Muscle of arm (tissue), 12 donors: ENCODE measurements around the gene EGFL6. TPM values are rescaled to one million over a fixed set of nuclear protein-coding genes. Genes with fewer than 3 reads are reported as not detected.
"Not testable (repeated sequence)": the region's sequence is repeated elsewhere in the genome, so short reads cannot be mapped to it uniquely, and the experiment has no call there.

Source experiments
- DNase-seq: peaks from one replicate; pipeline ENCODE4 v3.0.0-alpha.2; 2013
- polyA plus RNA-seq, 12 donors: library from polyadenylated mRNA; unstranded; fragments of 120-200 nt; gene quantifications; one replicate each; pipeline ENCODE4 v1.2.1, GENCODE V29; 2013; ENCODE audit not compliant: insufficient read length in 12 of 12

Gene EGFL6
- polyA plus RNA-seq, 12 donors = 59.9 to 149 (median 86.7) TPM; not detected in 1

DNA sequence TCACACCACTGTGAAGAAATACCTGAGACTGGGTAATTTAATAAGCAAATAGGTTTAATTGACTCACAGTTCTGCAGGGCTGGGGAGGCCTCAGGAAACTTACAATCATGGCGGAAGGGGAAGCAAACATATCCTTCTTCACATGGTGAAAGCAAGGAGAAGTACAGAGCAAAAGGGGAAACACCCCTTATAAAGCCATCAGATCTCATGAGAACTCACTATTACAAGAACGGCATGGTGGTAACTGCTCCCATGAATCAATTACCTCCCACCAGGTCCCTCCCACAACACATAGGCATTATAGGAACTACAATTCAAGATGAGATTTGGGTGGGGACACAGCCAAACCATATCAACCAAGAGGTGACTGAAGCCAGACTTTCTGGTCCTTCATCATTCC, 78.9 kb downstream of the EGFL6 start:
- DNase-seq = not testable (repeated sequence)

DNA sequence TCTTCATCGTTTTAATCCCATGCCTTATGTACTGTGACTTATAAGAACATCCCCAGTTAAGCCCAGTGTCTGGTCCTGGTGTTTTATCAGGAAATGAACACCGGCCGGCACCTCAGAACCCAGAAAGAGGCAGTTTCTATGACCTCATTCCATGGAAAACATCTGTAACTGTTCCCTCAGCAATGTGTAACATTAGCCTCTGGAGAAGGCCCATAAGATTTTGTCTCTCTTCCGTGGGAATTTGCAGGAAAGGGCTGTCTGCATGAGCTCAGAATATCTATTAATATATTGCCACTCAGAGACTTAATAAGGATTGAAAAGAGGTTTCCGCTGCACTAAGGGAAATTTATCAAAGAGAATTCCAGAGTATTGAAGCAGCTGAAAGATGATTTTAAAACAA, 80.4 kb downstream of the EGFL6 start:
- peak; percentile 44 for DNase-seq

DNA sequence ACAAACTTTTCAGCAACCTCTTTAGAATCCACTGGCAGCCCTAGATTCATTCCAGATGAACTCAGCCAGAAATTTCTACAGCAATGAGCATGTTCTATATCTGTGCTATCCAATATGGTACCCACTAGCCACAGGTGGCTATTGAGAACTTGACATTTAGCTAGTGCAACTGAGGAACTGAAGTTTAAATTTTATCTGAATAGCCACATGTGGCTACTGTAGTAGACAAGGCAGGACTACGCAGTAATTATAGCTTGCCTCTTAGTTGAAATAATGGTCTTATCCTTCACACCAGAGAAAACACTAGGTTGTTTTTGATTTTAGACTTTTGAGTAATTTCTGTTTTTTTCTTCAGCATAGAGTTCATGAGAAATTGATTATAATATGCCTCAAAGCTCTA, 80.9 kb downstream of the EGFL6 start:
- DNase-seq = no peak

DNA sequence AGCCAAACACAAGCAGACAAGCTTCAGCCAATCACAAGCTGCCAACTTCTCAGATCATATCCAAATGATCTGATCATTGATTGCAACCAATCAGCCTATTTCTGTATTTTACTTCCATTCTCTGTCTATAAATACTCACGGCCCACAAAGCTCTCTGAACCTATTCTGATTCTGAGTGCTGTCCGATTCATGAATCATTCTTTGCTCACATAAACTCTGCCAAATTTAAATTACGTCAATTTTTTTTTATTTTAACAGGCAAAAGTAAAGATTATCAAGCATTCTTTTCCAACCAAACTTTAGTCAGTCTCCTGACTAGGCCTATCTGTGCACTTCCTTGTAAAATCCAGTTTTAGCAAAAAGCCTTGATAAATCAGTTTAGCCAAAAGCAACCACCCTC, 81.7 kb downstream of the EGFL6 start:
- no peak for DNase-seq

DNA sequence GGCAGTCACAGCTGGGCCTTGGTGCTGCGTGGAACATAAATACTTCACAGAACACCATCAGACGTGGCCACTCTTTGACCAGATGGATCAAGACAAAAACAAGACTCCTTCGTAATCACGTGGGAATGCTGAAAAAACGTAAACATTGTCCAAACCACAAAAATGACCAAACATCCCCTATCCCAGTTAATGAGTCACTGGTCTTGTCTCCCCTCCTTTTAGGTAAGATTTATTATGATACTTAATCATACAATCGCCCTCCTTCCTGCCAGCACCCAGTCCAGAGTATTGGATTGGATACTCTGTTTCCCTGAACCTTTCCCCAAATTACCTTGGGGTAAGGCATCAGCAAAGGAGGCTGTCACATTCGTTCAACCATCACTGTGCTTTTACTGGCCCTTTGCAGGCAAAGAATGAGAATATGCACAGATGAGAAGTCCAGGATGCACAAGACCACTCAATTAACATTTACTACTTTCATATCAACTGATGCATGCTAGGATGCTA, 82.9 kb downstream of the EGFL6 start:
- no peak for DNase-seq

DNA sequence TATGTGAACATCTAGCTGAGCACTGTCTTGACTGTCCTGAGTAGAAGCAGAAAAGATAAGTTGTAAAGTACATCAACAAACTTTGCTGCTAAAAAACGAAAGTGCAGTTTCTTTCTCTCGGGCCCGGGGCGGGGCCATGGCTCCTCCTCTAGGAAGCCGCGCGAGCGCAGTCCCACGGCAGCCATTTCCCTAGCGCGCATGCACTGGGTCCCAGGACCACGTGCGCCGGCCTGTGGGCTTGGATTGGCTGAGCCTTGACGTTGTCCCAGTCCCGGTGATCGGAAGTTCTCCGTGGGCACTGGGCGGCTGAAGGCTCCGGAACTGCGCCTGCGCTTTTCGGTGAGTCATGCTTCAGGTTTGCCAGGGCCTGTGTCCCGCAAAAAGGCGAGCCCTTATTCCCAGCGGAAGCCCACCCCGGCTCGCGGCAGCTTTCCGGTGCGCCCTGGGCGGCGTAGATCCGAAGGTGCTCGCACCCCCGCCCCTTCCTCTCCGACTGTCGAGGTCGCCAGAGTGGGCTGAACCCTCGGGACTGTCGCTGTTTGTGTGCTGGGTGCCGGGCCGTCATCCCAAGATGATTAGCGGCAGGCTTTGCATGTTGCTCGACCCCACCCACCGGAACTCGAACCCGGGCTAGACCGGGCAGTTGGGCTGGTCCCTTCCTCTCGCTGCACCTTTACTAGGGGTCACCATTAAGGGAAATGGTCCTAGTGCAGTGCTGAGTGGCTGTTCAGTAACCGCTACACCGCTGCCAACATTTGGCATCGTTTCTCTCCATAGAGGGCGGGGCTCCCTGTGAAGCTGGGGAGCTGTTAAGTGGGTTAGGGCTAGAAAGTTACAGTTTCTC, 83.7 kb downstream of the EGFL6 start, which contains the start of gene TCEANC:
TSS of gene TCEANC (plus strand) at position 292 of the 844 bp plus-strand sequence. CDS start 9,368 bp downstream, outside the sequence.
- peak; percentile 96 for DNase-seq

DNA sequence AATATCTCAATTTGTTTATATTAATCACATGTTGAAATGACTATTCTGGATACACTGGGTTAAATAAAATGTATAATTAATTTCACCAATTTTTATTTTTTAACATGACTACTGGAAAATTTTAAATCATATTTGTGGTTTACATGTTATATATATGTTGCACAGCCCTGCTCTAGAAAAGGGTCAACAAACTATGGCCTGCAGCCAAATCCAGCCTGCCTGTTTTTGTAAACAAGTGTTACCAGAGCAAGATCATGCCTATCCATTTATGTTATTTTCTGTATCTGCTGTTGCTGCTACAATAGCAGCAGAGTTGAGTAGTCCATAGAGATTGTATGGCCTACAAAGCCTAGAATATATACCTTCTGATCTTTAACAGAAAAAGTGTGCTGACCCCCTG, 84.7 kb downstream of the EGFL6 start:
- no peak for DNase-seq

DNA sequence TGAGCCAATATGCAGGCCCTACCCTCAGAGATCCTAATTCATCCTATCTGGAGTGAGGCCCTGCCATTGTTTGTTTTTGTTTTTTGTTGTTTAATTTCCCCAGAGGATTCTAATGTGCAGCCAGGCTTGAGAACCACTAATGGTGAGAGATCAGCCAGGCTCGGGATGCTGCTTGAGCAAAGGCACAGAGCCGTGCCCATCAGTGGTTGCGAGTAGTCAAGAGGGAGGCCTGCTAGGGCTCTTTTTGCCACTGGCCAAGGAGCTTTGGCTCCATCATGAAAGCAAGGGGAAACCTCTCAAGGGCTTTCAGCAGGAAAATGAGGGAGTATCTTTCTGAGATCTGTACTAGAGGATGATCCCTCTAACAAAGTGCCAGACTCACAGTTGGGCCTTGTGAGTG, 86.3 kb downstream of the EGFL6 start:
- no peak for DNase-seq

DNA sequence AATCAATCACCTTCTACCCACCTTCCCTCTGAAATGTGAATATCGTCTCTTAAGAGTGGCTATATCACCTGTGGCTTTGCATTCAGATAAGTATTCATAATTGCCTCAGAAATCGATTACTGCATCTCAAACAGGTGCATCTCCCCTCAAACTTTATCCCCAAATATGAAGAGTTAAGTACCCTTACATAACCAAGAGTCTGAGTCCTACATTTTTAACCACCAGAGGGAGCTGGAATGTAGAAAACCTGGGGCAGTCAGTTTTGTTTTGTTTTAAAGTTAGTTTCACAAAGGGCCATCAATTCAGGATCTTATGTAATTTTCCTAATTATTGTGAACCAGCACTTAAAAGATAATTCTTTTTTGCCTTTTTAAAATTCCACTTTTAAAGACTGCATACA, 89.2 kb downstream of the EGFL6 start:
- DNase-seq = peak; percentile 59

DNA sequence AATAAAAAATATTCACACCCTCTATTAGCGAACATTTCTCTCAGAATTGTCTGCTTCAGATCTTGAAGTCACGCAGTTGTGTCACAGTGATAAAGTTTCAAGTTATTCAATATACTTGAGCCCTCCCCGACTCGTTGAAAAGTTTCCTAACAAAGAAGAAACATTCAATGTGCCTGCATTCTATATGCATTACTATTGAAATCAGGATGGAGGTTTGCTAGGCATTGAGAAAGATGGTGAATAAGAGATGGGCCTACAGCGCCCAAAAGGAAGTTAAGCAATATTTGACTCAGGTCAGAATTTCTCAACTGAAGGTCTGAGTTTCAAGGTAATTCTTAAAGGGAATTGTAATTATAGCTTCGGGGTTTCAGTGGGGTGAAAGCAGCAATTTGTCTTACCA, 89.7 kb downstream of the EGFL6 start:
- DNase-seq = no peak

DNA sequence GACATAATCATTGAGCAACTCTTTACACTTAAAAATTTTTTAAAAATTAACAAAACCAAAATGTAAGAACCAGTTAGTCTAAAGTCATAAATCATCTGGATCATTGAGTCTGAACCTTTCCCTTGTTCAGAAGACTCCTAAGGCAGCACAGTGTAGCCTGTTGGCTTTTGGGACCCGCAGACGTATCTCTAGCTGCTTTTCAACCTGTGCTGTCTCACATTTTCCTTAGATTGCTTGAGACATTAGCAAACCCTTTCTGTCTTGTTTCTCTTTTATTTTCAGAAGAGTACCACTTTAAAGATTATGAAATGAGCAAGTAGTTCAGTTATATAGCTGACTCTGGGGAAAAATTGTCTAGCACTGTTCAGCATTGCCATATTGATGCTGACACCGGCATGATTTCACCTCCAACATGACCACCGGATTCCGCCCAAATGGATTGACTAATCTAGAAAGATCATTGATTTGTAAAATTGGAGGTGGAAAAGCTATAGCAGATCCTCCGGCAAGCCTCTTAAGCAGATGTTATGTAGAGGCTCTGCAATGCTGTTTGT, 92.4 kb downstream of the EGFL6 start:
- DNase-seq = no peak

DNA sequence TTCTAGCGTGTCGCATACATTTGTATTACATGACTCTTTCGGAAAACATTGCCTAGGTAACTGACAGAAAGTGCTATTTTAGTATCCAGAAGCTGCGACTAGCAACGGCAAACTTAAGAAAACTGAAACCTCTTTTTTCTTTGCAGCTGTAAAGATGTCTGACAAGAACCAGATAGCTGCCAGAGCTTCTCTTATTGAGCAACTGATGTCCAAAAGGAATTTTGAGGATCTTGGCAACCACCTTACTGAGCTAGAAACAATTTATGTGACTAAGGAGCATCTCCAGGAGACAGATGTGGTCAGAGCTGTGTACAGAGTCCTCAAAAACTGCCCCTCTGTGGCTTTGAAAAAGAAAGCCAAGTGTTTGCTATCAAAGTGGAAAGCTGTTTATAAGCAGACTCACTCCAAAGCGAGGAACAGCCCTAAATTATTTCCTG, 93.0 kb downstream of the EGFL6 start:
- no peak for DNase-seq

DNA sequence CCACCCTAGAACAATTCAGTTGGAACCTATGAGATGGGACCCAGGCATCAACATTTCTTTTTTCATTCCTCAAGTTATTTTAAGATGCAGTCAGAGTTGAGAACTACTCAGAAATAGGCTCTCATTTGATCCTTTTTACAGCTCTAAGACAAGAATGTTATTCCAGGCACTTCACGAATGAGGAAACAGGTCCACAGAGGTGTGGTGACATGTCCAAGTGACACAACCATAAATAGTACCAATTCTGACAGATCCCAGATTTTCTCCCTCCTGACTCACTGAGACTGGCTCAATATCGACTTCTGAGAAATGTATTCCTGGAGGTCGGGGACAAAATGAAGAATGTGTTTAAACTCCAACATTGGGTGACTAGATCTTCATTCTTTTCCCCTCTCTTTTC, 94.6 kb downstream of the EGFL6 start:
- no peak for DNase-seq

DNA sequence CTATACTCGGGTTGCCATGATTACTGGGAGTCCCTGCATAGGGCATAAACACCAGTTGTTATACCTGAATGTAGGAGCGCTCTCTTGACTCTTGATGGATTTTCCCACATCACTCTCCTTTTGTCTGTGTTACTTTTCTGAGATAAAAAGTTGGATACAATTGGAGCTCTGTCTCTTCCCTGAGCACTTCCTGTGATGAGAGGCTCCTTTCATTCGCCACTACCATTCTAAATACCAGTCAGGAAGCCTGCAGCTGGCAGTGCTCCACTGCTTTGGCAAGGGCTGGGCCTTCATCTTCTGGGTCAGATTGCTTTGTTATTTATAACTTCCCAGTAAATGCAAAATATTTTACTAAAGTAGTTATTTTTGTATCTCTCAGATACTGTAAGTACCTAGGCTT, 97.4 kb downstream of the EGFL6 start:
- no peak for DNase-seq

DNA sequence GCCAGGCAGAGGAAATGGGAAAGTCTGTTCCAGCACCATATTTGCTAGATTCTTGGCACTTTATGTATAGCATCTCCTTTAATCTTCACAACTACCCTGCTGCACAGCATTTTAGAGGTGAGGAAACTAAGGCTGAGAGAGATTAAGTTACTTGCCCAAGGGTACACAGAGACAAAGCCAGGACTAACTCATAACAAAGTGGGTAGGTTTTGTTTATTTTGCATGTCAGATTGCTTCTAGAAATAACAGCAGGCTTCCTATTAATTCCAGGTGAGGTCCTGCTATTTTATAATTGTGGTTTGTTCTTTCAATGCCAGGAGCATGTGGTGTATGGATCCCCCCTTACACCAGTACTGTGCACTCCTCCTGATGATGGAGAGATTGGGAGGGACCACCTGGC, 98.5 kb downstream of the EGFL6 start:
- no peak for DNase-seq

DNA sequence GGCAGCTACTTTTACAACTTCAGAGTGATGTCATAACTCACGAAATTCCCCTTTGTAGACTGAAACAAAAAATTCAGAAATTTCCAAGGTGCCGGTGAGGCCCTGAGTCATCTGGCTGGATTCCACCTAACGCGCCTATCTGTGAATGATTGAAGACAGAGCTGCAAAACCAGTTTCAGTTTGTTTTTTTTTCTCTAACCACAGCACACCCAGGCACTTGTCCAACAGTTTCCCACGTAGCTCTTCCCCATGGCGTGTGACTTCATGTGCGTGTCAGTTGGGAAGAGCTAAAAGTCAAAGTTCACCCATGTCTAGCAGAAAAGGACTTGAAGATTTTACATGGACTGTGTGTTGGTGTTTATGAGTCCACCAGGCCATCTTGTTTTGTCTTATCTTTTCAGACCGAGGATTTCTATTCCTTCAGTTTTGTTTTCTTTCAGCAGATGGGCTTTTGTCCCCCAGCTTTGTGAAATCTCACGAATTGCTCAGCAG, 99.9 kb downstream of the EGFL6 start:
- no peak for DNase-seq

DNA sequence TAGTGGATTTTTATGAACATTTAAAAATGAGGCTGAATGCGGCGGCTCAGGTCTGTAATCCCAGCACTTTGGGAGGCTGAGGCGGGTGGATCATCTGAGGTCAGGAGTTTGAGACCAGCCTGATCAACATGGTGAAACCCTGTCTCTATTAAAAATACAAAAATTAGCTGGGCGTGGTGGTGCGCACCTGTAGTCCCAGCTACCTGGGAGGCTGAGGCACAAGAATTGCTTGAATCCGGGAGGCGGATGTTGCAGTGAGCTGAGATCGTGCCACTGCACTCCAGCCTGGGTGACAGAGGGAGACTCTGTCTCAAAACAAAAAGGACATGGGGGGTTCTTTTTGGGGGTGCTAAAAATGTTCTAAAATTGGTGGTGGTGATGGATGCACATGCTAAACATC, 100.4 kb downstream of the EGFL6 start:
- DNase-seq = not testable (repeated sequence)

DNA sequence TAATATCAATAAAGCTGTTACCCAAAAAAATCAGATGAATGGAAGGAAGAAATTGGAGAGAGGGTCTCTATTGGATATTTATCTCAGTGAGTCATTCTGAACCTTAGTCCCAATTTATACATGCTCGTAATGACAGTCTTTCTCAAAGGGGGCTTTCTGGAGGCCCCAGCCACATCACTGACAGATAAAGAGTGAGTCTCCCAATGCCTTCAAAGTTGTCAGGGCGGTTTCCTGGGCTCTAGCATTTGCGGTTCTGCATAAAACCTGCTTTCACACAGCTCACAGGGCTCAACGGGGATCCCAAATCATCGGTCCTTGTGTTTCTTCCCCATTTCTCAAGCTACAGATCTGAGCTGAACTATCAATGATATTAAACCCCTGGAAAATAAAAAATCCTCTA, 100.8 kb downstream of the EGFL6 start:
- DNase-seq = no peak

DNA sequence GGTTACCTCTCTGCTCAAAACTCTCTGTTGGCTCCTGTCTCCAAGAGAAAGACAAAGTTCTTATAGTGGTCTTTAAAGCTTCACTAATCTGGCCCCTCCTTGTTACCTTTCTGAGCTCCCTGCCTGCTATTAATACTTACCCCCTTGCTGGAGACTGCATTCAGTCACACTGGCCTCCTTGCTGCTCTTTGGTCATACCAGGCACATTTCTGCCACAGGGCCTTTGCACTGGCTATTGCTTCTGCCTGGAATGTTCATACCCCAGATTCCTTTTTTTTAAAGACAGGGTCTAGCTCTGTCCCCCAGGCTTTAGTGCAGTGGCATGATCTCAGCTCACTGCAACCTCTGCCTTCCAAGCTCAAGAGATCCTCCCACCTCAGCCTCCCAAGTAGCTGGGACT, 103.6 kb downstream of the EGFL6 start:
- DNase-seq = no peak

DNA sequence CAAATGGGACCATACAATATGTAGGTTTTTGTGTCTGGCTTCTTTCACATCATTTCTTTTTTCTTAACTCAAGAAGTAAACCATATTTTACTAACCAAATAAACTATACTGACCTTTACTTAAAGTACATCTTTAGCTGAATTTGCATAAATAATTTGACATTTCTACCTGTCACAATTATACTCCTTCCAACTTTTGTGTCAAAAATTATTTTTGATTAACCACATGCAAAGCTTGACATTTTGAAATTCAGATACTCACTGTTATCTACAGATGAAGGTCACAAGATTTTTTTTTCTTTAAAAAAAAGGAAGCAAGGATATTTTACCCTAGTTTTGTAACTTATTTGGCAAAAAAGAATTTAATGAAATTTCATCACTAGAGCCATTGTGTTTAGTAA, 107.5 kb downstream of the EGFL6 start:
- DNase-seq = no peak

DNA sequence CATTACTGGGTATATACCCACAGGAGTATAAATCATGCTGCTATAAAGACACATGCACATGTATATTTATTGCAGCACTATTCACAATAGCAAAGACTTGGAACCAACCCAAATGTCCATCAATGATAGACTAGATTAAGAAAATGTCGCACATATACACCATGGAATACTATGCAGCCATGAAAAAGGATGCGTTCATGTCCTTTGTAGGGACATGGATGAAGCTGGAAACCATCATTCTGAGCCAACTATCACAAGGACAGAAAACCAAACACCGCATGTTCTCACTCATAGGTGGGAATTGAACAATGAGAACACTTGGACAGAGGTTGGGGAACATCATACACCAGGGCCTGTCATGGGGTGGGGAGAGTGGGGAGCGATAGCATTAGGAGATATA, 110.3 kb downstream of the EGFL6 start:
- not testable (repeated sequence) for DNase-seq

DNA sequence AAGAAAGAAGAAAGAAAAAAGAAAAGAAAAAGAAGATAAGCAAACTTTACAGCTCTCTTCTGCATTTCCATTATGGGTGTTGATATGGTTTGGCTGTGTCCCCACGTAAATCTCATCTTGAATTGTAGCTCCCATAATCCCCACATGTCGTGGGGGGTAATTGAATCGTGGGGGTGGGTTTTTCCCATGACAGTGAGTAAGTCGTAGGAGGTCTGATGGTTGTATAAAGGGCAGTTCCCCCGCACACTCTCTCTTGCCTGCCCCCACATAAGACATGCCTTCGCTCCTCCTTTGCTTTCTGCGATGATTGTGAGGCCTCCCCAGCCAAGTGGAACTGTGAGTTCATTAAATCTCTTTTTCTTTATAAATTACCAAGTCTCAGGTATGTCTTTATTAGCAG, 112.2 kb downstream of the EGFL6 start:
- no peak for DNase-seq
